T-cell (primary cell): Measurements from ENCODE around the gene FBXL19. TPM values are rescaled to one million over a fixed set of nuclear protein-coding genes. Genes with fewer than 3 reads are reported as not detected.

Source experiments
- ATAC-seq, 4 experiments: fragments of 200-7000 bp in 3 of 4; fragments of 150-1000 bp in 1 of 4; cut with Tn5 transposase; replicated peaks in 1 of 4; 1 replicate in 3 of 4; 2 replicates in 1 of 4; pipeline ENCODE4 v1.10.0; 2021; ENCODE audit warnings: moderate library complexity in 3 of 4, mild to moderate bottlenecking in 2 of 4, moderate number of reproducible peaks in 1 of 4
- CTCF ChIA-PET, 2 donors: fragments of 300-600 bp; sonication (Branson Sonifier 250); formaldehyde crosslinking; loops; one replicate each; lab custom pipeline; 2022; ENCODE audit warnings: antibody characterized with exemption in 2 of 2; lab: Charles Lee
- POLR2A ChIA-PET, 2 donors: fragments of 300-600 bp; sonication (Branson Sonifier 250); formaldehyde crosslinking; loops; one replicate each; lab custom pipeline; 2022; ENCODE audit warnings: antibody characterized with exemption in 2 of 2; lab: Charles Lee
- DNase-seq, 35 experiments: peaks; one replicate each; pipeline versions ENCODE4 v3.0.0 to v3.0.0-alpha.2; 2013 to 2023
- H3K27ac ChIP-seq: one replicate; pipeline ENCODE4 v1.5.1; 2013; ENCODE audit warnings: low read length
- H3K27me3 ChIP-seq, 2 experiments: replicated peaks in 1 of 2; 1 replicate in 1 of 2; 2 replicates in 1 of 2; pipeline versions ENCODE4 v1.6.1 to v1.7.0; 2013; ENCODE audit warnings: low read length in 1 of 2, mixed read lengths in 1 of 2; ENCODE audit not compliant: control insufficient read depth in 2 of 2, insufficient read depth in 2 of 2; ENCODE audit errors: extremely low read depth in 1 of 2
- H3K36me3 ChIP-seq, 2 donors: 1 replicate in 1 of 2; 2 replicates in 1 of 2; pipeline versions ENCODE4 v1.6.1 to v1.7.0; 2013; ENCODE audit warnings: low read length in 1 of 2; ENCODE audit not compliant: control insufficient read depth in 2 of 2, insufficient read depth in 1 of 2; ENCODE audit errors: extremely low read depth in 1 of 2
- H3K4me1 ChIP-seq, 2 experiments: 1 replicate in 1 of 2; 2 replicates in 1 of 2; pipeline versions ENCODE4 v1.6.1 to v1.7.0; 2013; ENCODE audit warnings: low read length in 2 of 2, mixed read lengths in 1 of 2; ENCODE audit not compliant: insufficient read depth in 2 of 2, control insufficient read depth in 1 of 2; ENCODE audit errors: extremely low read depth in 1 of 2
- H3K4me3 ChIP-seq, 2 donors: 1 replicate in 1 of 2; 2 replicates in 1 of 2; pipeline versions ENCODE4 v1.5.1 to v1.7.0; 2013; ENCODE audit warnings: mild to moderate bottlenecking in 2 of 2, low read length in 1 of 2, moderate library complexity in 1 of 2; ENCODE audit not compliant: control insufficient read depth in 1 of 2; ENCODE audit errors: extremely low read depth in 1 of 2
- H3K9me3 ChIP-seq: 2 replicates; pipeline ENCODE4 v1.7.0; 2013
- H3K27ac Mint-ChIP-seq, 2 donors: one replicate each; pipeline ENCODE4 v1.8.0; 2020 to 2021; ENCODE audit warnings: mild to moderate bottlenecking in 2 of 2, mixed read lengths in 2 of 2
- H3K27me3 Mint-ChIP-seq, 2 donors: one replicate each; pipeline ENCODE4 v1.8.0; 2021 to 2022; ENCODE audit warnings: mixed read lengths in 2 of 2
- H3K36me3 Mint-ChIP-seq: one replicate; pipeline ENCODE4 v1.8.0; 2021; ENCODE audit warnings: mixed read lengths
- H3K4me1 Mint-ChIP-seq, 3 donors: one replicate each; pipeline ENCODE4 v1.8.0; 2020 to 2022; ENCODE audit warnings: mixed read lengths in 3 of 3, mild to moderate bottlenecking in 1 of 3
- H3K4me3 Mint-ChIP-seq, 3 donors: one replicate each; pipeline ENCODE4 v1.8.0; 2020 to 2022; ENCODE audit warnings: mild to moderate bottlenecking in 3 of 3, mixed read lengths in 3 of 3, moderate library complexity in 3 of 3
- H3K9me3 Mint-ChIP-seq, 3 donors: one replicate each; pipeline ENCODE4 v1.8.0; 2020 to 2022; ENCODE audit warnings: mixed read lengths in 3 of 3
- WGBS: methylation state at CpG from one replicate; pipeline ENCODE4 v1.1.5; 2013; ENCODE audit warnings: missing lambda C conversion rate; ENCODE audit not compliant: insufficient coverage; 5-methylcytosine and 5-hydroxymethylcytosine counted together
- total RNA-seq, 35 experiments: library from RNA in 6 of 35; stranded (reverse) in 6 of 35; fragments of 120-200 nt in 1 of 35; gene quantifications; one replicate each; pipeline versions ENCODE4 v1.2.1 to v1.2.4 and lab custom pipeline; 2013 to 2026

Gene FBXL19
- total RNA-seq, 5 donors from 2014 or later (not counting 1 experiment from before 2014, with no cell fraction given), result 11.5 to 22.0 (median 18.1) TPM

DNA sequence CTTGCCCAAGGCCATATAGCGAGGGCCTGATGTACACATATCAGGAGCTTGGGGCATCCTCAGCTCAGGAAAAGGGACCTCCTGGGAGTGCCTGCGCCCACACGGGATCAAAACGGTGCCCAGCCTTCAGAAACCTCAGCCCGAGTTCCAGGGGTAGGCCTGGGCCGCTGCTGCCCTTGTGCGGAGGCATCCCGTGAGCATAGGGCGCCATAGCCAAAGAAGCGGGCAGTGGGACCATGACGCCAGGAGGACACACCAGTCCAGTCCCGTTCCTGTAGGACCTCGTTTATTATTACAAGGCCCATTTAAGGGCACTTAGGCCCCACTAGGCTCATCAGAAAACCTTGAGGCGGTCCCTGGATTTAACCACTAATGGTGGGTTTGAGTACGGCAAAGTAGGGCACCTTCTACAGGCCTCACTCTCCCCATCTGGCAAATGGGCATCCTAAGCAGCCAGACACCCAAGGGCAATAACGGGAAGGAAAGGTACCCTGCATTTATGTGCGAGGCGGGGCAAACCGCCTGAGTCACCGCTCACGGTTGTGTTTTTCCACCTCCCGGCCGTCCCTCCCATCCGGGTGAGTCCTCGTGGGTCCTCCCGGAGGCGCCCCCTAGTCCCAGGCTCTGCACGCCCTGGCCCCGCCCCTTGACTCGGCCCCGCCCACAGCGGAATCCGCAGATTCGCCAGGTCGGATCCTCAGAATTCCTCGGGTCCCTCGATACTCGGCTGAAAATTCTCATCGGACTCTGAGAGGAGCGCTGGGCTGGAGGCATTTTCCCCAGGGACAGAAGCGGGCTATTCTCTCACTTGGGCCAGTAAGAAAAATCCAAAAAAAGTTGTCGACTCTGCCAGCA, 33.5 kb downstream of the FBXL19 start:
- ChIA-PET CTCF (no interaction called here), POLR2A (interaction anchor here in 1 of 2 donors (0.5 kb wide), 1 partner anchor 218 kb away, joined by 3 read pairs; no protein-coding TSS in a partner anchor)
- Histone ChIP-seq H3K4me1 (peaks cover 6 to 32% of the 10 kb centered on the region in 2 experiments), H3K36me3 (peaks cover 4 to 26% of the 10 kb centered on the region in 2 donors), H3K27ac (peak overlapping the region; percentile 93), H3K4me3 (peak overlapping the region; percentile 75 to 97), H3K27me3 (no peaks in the 10 kb centered on the region), H3K9me3 (no peaks in the 10 kb centered on the region)
- Mint-ChIP-seq H3K36me3 (peaks cover 20% of the 10 kb centered on the region), H3K27me3 (no peaks in the 10 kb centered on the region), H3K4me3 (peak overlapping the region; percentile 93 to 94 (median 94)), H3K4me1 (peaks cover 38 to 42% (median 39%) of the 10 kb centered on the region in 3 donors), H3K27ac (peak overlapping the region; percentile 99), H3K9me3 (no peaks in the 10 kb centered on the region)
- WGBS, result 30% methylated on average over 41 of the region's 42 CpGs
- ATAC-seq (peak; percentile 65 to 70 (median 66)), DNase-seq (peak; percentile 50 to 87 (median 67))

DNA sequence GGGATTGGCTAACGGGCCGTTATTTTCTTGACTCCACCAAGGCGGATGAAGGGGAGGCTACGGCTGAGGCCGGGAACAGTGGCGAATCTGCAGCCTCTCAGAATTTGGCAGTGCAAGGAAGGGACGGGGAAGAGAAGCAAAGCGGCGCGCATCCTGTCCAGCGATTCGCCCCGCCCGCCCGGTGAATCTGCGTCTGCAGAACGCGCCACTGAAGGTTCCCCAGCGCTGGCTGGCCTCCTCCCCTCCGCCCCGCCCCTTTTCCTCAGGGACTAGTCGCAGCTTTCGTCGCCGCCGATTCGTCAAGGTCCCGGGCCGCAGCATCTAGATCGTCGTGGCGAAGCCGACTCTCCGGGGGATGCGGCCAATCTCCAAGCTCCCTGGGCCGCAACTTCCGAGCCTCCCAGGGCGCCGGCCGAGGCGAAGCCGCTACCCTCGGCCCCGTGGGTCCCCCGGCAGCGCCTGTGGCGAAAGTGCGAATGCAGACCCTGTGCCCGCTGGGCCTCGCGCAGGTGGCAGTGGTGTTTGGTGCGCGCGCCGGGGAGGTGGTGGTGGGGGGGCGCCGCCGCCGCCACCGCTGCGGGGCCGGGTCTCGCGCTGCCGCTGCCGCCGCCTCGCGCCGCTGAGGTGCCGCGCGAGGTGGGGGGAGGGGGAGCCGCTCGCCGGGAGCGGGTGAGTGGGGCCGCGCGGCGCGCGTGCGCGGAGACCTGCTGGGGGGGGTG, 34.2 kb downstream of the FBXL19 start, which contains the start of gene SETD1A:
Gene SETD1A (plus strand): TSS at position 299 of the 719 bp plus-strand sequence. CDS start 978 bp downstream, outside the sequence.
- Mint-ChIP-seq H3K4me3 (peak within 1 kb of the TSS; percentile 93 to 94 (median 94)), H3K4me1 (peaks cover 38 to 41% (median 39%) of the 10 kb centered on the region in 3 donors), H3K27ac (peak within 1 kb of the TSS; percentile 99), H3K27me3 (no peaks in the 10 kb centered on the region), H3K36me3 (peaks cover 25% of the 10 kb centered on the region), H3K9me3 (no peaks in the 10 kb centered on the region)
- H3K9me3 ChIP-seq, result no peaks in the 10 kb centered on the region
- WGBS, result under 1% methylated on average over 85 of the region's 85 CpGs
- no peaks in the 10 kb centered on the region for H3K27me3 ChIP-seq
- peaks cover 6 to 32% of the 10 kb centered on the region in 2 experiments for H3K4me1 ChIP-seq
- H3K36me3 ChIP-seq, result peaks cover 4 to 33% of the 10 kb centered on the region in 2 donors
- ChIA-PET POLR2A (interaction anchor here in 1 of 2 donors (0.6 kb wide), 1 partner anchor 184 kb away, joined by 3 read pairs; no protein-coding TSS in a partner anchor), CTCF (interaction anchor here in 1 of 2 donors (0.6 kb wide), 1 partner anchor 34 kb away, joined by 4 read pairs; the partner anchor contains the start of gene FBXL19)
- peak; percentile 91 to 99 (median 97) for DNase-seq
- peak within 1 kb of the TSS; percentile 75 to 97 for H3K4me3 ChIP-seq
- ATAC-seq, result peak; percentile 87 to 90 (median 88)
- H3K27ac ChIP-seq, result peak within 1 kb of the TSS; percentile 93

DNA sequence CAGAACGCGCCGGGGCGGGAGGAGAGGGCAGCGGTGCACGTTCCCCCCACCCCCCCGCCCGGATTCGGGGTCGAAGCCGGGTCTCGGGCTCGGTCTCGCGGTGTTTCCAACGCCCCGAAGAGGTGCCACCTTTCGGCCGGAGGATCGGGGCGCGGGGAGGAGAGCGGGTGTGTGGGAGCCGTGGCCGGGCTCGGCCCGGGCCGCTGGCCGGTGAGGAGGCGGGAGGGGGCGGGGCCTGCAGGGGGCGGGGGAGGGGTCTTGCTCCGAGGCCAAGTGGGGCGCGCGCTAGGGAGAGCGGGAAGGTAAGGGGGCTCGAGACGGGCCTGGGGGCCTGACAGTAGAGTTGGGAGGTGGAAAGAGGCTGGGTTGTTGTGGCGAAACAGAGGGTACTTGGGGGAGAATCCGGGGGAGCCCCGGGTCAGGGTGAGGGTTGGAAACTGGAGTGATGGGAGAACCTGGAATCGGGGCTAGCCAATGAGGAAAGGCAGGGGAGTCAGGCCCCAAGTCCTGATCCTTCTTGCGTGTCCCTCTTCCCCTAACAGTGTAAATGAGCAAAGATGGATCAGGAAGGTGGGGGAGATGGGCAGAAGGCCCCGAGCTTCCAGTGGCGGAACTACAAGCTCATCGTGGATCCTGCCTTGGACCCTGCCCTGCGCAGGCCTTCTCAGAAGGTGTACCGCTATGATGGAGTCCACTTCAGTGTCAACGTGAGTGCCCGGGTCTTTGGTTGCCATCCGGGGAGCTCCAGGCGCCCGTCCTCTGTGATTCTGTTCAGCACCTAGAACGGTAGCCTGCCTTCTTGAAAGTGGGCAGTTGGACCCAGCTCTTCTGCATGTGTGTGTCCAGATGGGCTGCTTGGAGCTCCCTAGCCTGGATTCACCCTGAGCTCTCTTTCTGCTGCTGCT, 35.1 kb downstream of the FBXL19 start:
- Histone ChIP-seq H3K27ac (peak overlapping the region; percentile 42), H3K27me3 (no peaks in the 10 kb centered on the region), H3K36me3 (peaks cover 5 to 41% of the 10 kb centered on the region in 2 donors), H3K9me3 (no peaks in the 10 kb centered on the region), H3K4me1 (peaks cover 6 to 30% of the 10 kb centered on the region in 2 experiments), H3K4me3 (peak overlapping the region; percentile 54 to 69)
- Mint-ChIP-seq H3K27ac (peak overlapping the region; percentile 84 to 92), H3K9me3 (no peaks in the 10 kb centered on the region), H3K4me1 (peaks cover 38 to 41% (median 39%) of the 10 kb centered on the region in 3 donors), H3K27me3 (no peaks in the 10 kb centered on the region), H3K36me3 (peaks cover 31% of the 10 kb centered on the region), H3K4me3 (peak overlapping the region; percentile 85 to 94 (median 88))
- peak in 2 of 4 experiments; percentile 25 to 48 for ATAC-seq
- ChIA-PET CTCF (interaction anchor here in 1 of 2 donors (0.5 to 0.6 kb wide), 2 partner anchors 35 to 630 kb away, joined by 3 to 4 read pairs; partner anchors contain the start of gene FBXL19), POLR2A (interaction anchor here in 1 of 2 donors (0.6 kb wide), 1 partner anchor 183 kb away, joined by 3 read pairs; no protein-coding TSS in a partner anchor)
- WGBS, result 20% methylated on average over 39 of the region's 55 CpGs
- DNase-seq, result peak in 19 of 35 experiments; percentile 41 to 76 (median 59)

DNA sequence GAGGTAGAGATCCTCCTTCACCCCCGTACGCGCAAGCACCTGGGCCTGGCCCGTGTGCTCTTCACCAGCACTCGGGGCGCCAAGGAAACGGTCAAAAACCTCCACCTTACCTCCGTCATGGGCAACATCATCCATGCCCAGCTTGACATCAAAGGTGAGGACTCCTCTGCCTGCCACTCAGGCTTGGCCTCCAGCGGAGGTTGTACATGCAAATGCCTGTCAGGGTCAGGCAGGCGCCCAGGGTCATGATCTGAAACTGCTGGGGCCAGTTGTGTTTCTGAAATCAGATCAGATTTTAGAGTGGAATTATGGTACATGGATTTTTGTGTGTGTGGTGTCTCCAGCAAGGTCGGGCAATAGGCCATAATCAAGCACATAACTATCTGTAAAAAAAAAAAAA, 38.0 kb downstream of the FBXL19 start:
- Mint-ChIP-seq H3K4me3 (no peak overlapping the region), H3K4me1 (peaks cover 31 to 37% (median 33%) of the 10 kb centered on the region in 3 donors), H3K27ac (no peak overlapping the region), H3K36me3 (peaks cover 44% of the 10 kb centered on the region), H3K27me3 (no peaks in the 10 kb centered on the region), H3K9me3 (no peaks in the 10 kb centered on the region)
- Histone ChIP-seq H3K27me3 (no peaks in the 10 kb centered on the region), H3K9me3 (no peaks in the 10 kb centered on the region), H3K4me1 (peaks cover 6 to 28% of the 10 kb centered on the region in 2 experiments), H3K4me3 (no peak overlapping the region), H3K27ac (no peak overlapping the region), H3K36me3 (peaks cover 20 to 69% of the 10 kb centered on the region in 2 donors)
- ChIA-PET POLR2A (no interaction called here), CTCF (no interaction called here)
- ATAC-seq, result no peak
- no peak for DNase-seq
- WGBS, result 98% methylated on average over 8 of the region's 11 CpGs

DNA sequence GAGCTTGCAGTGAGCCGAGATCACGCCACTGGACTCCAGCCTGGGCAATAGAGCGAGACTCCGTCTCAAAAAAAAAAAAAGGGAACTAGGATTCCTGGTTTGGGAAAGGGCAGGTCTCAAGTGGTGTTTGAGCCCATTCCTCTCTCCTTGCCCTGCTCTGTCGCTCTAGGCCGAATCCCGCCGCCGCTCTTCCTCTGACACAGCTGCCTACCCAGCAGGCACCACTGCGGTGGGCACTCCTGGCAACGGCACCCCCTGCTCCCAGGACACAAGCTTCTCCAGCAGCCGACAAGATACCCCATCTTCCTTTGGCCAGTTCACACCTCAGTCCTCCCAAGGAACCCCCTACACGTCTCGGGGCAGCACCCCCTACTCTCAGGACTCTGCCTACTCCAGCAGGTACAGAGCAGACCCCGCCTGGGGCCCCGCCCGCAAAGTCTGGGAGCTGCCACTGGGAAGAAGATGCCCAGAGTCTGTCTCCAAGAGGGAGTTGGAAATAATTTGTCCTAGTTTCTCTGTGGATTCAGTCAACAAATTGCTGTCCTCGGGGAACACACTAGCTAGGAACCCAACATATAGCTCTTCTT, 40.6 kb downstream of the FBXL19 start:
- Mint-ChIP-seq H3K4me1 (peaks cover 16 to 26% (median 22%) of the 10 kb centered on the region in 3 donors), H3K9me3 (no peaks in the 10 kb centered on the region), H3K36me3 (peaks cover 59% of the 10 kb centered on the region), H3K27me3 (no peaks in the 10 kb centered on the region), H3K27ac (no peak overlapping the region), H3K4me3 (no peak overlapping the region)
- DNase-seq, result no peak
- POLR2A ChIA-PET, result no interaction called here
- no peaks in the 10 kb centered on the region for H3K27me3 ChIP-seq
- peaks cover 27 to 87% of the 10 kb centered on the region in 2 donors for H3K36me3 ChIP-seq
- no peak overlapping the region for H3K27ac ChIP-seq
- H3K4me3 ChIP-seq, result no peak overlapping the region
- 97% methylated on average over 7 of the region's 18 CpGs for WGBS
- CTCF ChIA-PET, result no interaction called here
- peaks cover 0 to 11% of the 10 kb centered on the region in 2 experiments for H3K4me1 ChIP-seq
- H3K9me3 ChIP-seq, result no peaks in the 10 kb centered on the region
- ATAC-seq, result no peak
